HepG2 (cell line): ENCODE results near the gene MAPK8. TPM values are rescaled to one million over a fixed set of nuclear protein-coding genes. Genes with fewer than 3 reads are reported as not detected.

ENCODE experiments used
- ATAC-seq: fragments of 200-7000 bp; cut with Tn5 transposase; 3 replicates; pipeline ENCODE4 v1.9.1; 2020; ENCODE audit warnings: mild to moderate bottlenecking, moderate library complexity
- BruUV-seq: library from RNA; stranded (reverse); fragments of 400-500 nt; replicated peaks from 2 replicates; lab custom pipeline; 2021; lab: Mats Ljungman, UMichigan
- CTCF ChIA-PET: fragments of 300-600 bp; formaldehyde crosslinking; extraction: SDS; loops from one replicate; lab custom pipeline; 2021; ENCODE audit warnings: low total read pairs, inconsistent platforms, low intra/inter-chr PET ratio; lab: Yijun Ruan, JAX
- POLR2A ChIA-PET: fragments of 350-600 bp; sonication (Branson Sonifier 250); formaldehyde crosslinking; loops from one replicate; lab custom pipeline; 2020; ENCODE audit warnings: antibody characterized with exemption, inconsistent platforms; lab: Yijun Ruan, JAX
- DNase-seq: peaks from one replicate; pipeline ENCODE4 v3.0.0-alpha.2; 2015; ENCODE audit warnings: low spot score
- FAIRE-seq: peaks from 3 replicates; lab custom pipeline; 2011; peaks lifted over from hg19 to GRCh38; lab: Jason Lieb, UNC
- H2AFZ ChIP-seq: one replicate; pipeline ENCODE4 v1.6.1; 2011; ENCODE audit warnings: low read length, inconsistent platforms
- H3K27ac ChIP-seq: fragments of 300-600 bp; 3 replicates; pipeline ENCODE4 v1.8.0; 2011; ENCODE audit warnings: mixed run types, mild to moderate bottlenecking, mixed read lengths, low read length, inconsistent platforms; ENCODE audit not compliant: insufficient read depth; ENCODE audit errors: extremely low read length
- H3K27me3 ChIP-seq, 2 experiments: fragments of 200-600 bp in 1 of 2; 2 replicates in 1 of 2; 3 replicates in 1 of 2; pipeline versions ENCODE4 v1.6.0 to v1.8.0; 2011; ENCODE audit warnings: low read length in 2 of 2, mild to moderate bottlenecking in 2 of 2, moderate library complexity in 2 of 2, inconsistent platforms in 1 of 2; ENCODE audit not compliant: insufficient read depth in 2 of 2, control insufficient read depth in 1 of 2
- H3K36me3 ChIP-seq, 2 experiments: fragments of 200-600 bp in 1 of 2; replicated peaks in 1 of 2; 2 replicates in 1 of 2; 3 replicates in 1 of 2; pipeline versions ENCODE4 v1.5.1 to v1.8.0; 2011; ENCODE audit warnings: low read length in 2 of 2, inconsistent platforms in 1 of 2; ENCODE audit not compliant: insufficient read depth in 2 of 2, control insufficient read depth in 1 of 2
- H3K4me1 ChIP-seq: 2 replicates; pipeline ENCODE4 v1.5.1; 2012; ENCODE audit warnings: low read length, inconsistent platforms; ENCODE audit not compliant: insufficient read depth
- H3K4me2 ChIP-seq: 2 replicates; pipeline ENCODE4 v1.6.0; 2011; ENCODE audit warnings: low read depth, low read length, inconsistent platforms
- H3K4me3 ChIP-seq, 3 experiments: fragments of 200-600 bp in 1 of 3; sonication (generic), shearing (Covaris generic) in 1 of 3; replicated peaks in 1 of 3; 2 replicates each; pipeline ENCODE4 v1.5.1; 2011 to 2016; ENCODE audit warnings: low read length in 3 of 3, inconsistent platforms in 2 of 3, low read depth in 2 of 3, mild to moderate bottlenecking in 2 of 3, control low read depth in 1 of 3, mixed read lengths in 1 of 3; ENCODE audit not compliant: insufficient read depth in 1 of 3
- H3K79me2 ChIP-seq: one replicate; pipeline ENCODE4 v1.6.1; 2011; ENCODE audit warnings: low read length, inconsistent platforms; ENCODE audit not compliant: insufficient read depth
- H3K9ac ChIP-seq: 2 replicates; pipeline ENCODE4 v1.6.0; 2011; ENCODE audit warnings: mild to moderate bottlenecking, low read depth, low read length, inconsistent platforms; ENCODE audit not compliant: insufficient read depth
- H3K9me3 ChIP-seq: 2 replicates; pipeline ENCODE4 v1.5.1; 2012; ENCODE audit warnings: mild to moderate bottlenecking, low read length
- H4K20me1 ChIP-seq: 2 replicates; pipeline ENCODE4 v1.6.0; 2011; ENCODE audit warnings: inconsistent platforms, mild to moderate bottlenecking, low read length, moderate library complexity; ENCODE audit not compliant: insufficient read depth
- ATF1 ChIP-seq: IDR thresholded peaks from 2 replicates; pipeline ENCODE4 v1.6.1; 2016; ENCODE audit warnings: mild to moderate bottlenecking, control low read depth
- HOXD1 ChIP-seq: sonication (generic); formaldehyde crosslinking; IDR thresholded peaks from 2 replicates; pipeline ENCODE4 v1.5.0; 2020; ENCODE audit warnings: missing genetic modification reagents
- MXD4 ChIP-seq: IDR thresholded peaks from 2 replicates; pipeline ENCODE4 v1.6.1; 2016; ENCODE audit warnings: mild to moderate bottlenecking, missing biosample characterization, missing genetic modification reagents
- RARG ChIP-seq: sonication (generic); formaldehyde crosslinking; IDR thresholded peaks from 2 replicates; pipeline ENCODE4 v1.4.0; 2020; ENCODE audit warnings: low read depth, mild to moderate bottlenecking, missing genetic modification reagents
- SP1 ChIP-seq, 2 experiments: fragments of 450-650 bp in 1 of 2; sonication (generic) in 1 of 2; formaldehyde crosslinking in 1 of 2; IDR thresholded peaks; 2 replicates each; pipeline versions ENCODE4 v1.4.0 to v1.6.1; 2016 to 2020; ENCODE audit warnings: missing genetic modification reagents in 1 of 2
- ZIK1 ChIP-seq: sonication (generic); formaldehyde crosslinking; IDR thresholded peaks from 2 replicates; pipeline ENCODE4 v1.5.0; 2020; ENCODE audit warnings: mild to moderate bottlenecking, low read depth, missing genetic modification reagents, borderline replicate concordance
- ZNF766 ChIP-seq: sonication (generic); formaldehyde crosslinking; IDR thresholded peaks from 2 replicates; pipeline ENCODE4 v1.5.0; 2020; ENCODE audit warnings: missing genetic modification reagents, borderline replicate concordance
- WGBS: methylation state at CpG from one replicate; pipeline ENCODE4 v1.1.6; 2017; ENCODE audit warnings: low lambda C conversion rate; 5-methylcytosine and 5-hydroxymethylcytosine counted together
- in situ Hi-C: cut with HindIII; loops from 2 replicates; pipeline ENCODE4 v1.10.0; 2017; ENCODE audit warnings: low pct_unique_long_range_greater_than_20kb; ENCODE audit not compliant: extremely low pct_ligation_motif_present
- intact Hi-C: fragments of 100-400 bp; cut with micrococcal nuclease; formaldehyde crosslinking; loops from one replicate; pipeline ENCODE4 v1.10.0; 2022; ENCODE audit not compliant: unreplicated experiment
- polyA plus RNA-seq, 8 experiments: library from polyadenylated mRNA; depleted of rRNA in 3 of 8; stranded (reverse) in 7 of 8; unstranded in 1 of 8; fragments of >200 nt; fragmentation: Illumina TruSeq in 4 of 8; extraction: Trizol in 4 of 8; gene quantifications; 2 replicates each; pipeline versions ENCODE4 v1.2.1 to v1.2.3, GENCODE V29; 2011 to 2016; ENCODE audit warnings: low read depth in 4 of 8, missing spikeins in 1 of 8, mixed read lengths in 1 of 8; ENCODE audit not compliant: insufficient read depth in 1 of 8
- total RNA-seq, 5 experiments: library from RNA; depleted of rRNA; stranded (reverse); fragments of >200 nt; fragmentation: Illumina TruSeq; extraction: Trizol; gene quantifications; 2 replicates each; pipeline ENCODE4 v1.2.3, GENCODE V29; 2016; ENCODE audit warnings: low read depth in 1 of 5
- TF ChIP-seq, protein P1 (sequence below): sonication (generic); formaldehyde crosslinking; IDR thresholded peaks from 2 replicates; pipeline ENCODE4 v1.4.0; 2020; ENCODE audit warnings: missing genetic modification reagents, borderline replicate concordance

The MAPK8 gene
- total and polyA plus RNA-seq, 2 of the 13 experiments (the other 11 are each of a cell fraction or from before 2014, with no cell fraction given), result 41.6 to 47.3 TPM

DNA sequence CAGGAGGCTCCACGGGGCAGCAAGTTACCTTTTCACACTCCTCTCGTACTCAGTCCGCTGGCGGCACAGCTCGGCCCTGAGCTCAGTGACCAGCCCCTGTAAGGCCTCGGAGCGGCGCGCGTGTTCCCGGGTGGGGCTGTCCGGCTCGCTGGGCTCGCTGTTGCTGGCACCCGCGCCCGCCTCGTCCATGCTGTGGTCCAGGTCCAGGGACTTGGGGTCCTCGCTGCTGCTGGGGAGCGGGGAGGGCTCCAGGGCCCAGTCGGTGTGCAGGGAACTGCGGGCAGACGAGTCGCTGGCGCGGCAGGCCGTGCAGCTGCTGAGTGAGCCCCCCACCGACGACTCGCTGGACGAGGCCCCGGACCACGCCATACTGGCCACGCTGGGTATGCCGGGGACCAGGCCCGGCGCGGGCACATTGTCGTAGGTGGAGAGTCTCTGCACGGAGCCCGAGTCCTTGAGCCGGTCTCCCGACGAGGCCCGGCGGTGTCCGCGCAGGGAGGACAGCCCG is 143.8 kb downstream of the MAPK8 start:
- no peak for TF ChIP-seq ATF1
- no peak for TF ChIP-seq RARG
- no peak for TF ChIP-seq ZIK1 (CRISPR knock-in tag)
- no peak for TF ChIP-seq HOXD1 (CRISPR knock-in tag)
- TF ChIP-seq ZNF766 (CRISPR knock-in tag), result no peak
- TF ChIP-seq MXD4 (CRISPR knock-in tag), result no peak
- TF ChIP-seq, protein P1, sequence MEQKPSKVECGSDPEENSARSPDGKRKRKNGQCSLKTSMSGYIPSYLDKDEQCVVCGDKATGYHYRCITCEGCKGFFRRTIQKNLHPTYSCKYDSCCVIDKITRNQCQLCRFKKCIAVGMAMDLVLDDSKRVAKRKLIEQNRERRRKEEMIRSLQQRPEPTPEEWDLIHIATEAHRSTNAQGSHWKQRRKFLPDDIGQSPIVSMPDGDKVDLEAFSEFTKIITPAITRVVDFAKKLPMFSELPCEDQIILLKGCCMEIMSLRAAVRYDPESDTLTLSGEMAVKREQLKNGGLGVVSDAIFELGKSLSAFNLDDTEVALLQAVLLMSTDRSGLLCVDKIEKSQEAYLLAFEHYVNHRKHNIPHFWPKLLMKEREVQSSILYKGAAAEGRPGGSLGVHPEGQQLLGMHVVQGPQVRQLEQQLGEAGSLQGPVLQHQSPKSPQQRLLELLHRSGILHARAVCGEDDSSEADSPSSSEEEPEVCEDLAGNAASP (CRISPR knock-in tag), result no peak
- no peak for TF ChIP-seq SP1 (IDR thresholded peaks at IDR 0.05)
- no peak for TF ChIP-seq SP1 (CRISPR knock-in tag; IDR thresholded peaks at IDR 0.05)
- Histone ChIP-seq H3K4me2 (no peak overlapping the region), H3K4me3 (no peak overlapping the region), H4K20me1 (no peaks in the 10 kb centered on the region), H3K79me2 (no peaks in the 10 kb centered on the region), H3K27ac (no peak overlapping the region), H3K36me3 (no peaks in the 10 kb centered on the region), H3K27me3 (peaks cover 3 to 7% of the 10 kb centered on the region in 2 experiments; a peak in 4 of 5 replicates), H3K9ac (no peak overlapping the region), H3K9me3 (no peaks in the 10 kb centered on the region), H3K4me1 (peaks cover 32% of the 10 kb centered on the region), H2AFZ (no peak overlapping the region)
- 91% methylated on average over 18 of the region's 49 CpGs for WGBS
- DNase-seq (no peak), FAIRE-seq (no peak), ATAC-seq (no peak)
- intact Hi-C loops (no loop called here), in situ Hi-C loops (no loop called here)
- BruUV-seq, result no TSS peak
- POLR2A ChIA-PET, result no interaction called here
- CTCF ChIA-PET, result no interaction called here
